ENCODE measurements around the gene HIPK2.

GRCh38 chr7:139647085-139647484, 130.7 kb downstream of the HIPK2 start:
- TF ChIP-seq CTCF (conservative IDR thresholded peaks at IDR 0.05) (no peak), ZFX (IDR thresholded peaks at IDR 0.05) (no peak)
